GM21576 (cell line): ENCODE results near the gene DNAJA1.
A peak's percentile ranks its signal among the peaks of the same experiment; 100 is the strongest.
"Not testable (repeated sequence)": the region's sequence is repeated elsewhere in the genome, so short reads cannot be mapped to it uniquely, and the experiment has no call there.

Experiments
- ATAC-seq: cut with Tn5 transposase; IDR thresholded peaks from one replicate; pipeline ENCODE4 v1.9.1; 2021; ENCODE audit warnings: mild to moderate bottlenecking, moderate library complexity; ENCODE audit not compliant: unreplicated experiment

The DNAJA1 gene

GRCh38 chr9:33080534-33080933, 55.5 kb downstream of the DNAJA1 start:
- no peak for ATAC-seq

- peak; percentile 40 for ATAC-seq
Observed at GRCh38 chr9:33081128-33081851, 56.2 kb downstream of the DNAJA1 start.

GRCh38 chr9:33082128-33082527, 57.1 kb downstream of the DNAJA1 start:
- ATAC-seq: no peak

DNA sequence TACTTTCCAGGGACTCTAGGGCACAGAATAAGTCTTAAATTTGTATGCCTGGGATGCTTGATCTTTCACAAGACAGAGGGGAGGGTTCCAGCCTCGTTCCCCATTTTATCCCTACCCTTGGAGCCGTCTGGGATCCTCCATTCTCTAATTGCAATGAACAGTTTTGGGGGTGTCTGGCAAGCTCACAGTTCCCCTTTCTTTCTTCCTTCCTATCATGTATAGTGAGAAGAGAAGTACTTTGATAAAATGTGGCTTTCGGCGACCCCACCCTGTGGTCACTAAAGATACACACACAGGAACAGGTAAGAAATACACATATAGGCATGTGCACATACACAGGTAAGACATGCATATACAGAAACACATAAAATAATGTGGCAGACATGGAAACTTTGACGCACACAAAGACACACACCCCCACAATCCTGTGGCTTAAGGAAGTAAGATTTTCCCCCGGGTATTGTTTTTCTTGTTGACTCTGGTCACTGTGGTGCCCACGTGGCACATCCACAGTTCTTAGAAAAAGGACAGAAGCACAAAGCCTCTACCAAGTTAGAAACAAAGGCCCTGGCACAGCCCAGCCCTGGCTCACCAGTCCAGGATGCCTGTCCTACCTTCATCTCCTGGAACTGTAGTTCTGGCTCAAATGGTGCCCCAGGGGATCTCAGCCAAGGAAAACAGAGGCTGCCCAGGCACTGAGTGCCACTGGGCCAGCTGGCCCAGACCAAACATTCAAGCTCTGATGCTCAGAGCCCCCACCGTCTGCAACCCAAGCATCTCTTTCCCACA, 57.7 kb downstream of the DNAJA1 start:
- ATAC-seq: no peak

DNA sequence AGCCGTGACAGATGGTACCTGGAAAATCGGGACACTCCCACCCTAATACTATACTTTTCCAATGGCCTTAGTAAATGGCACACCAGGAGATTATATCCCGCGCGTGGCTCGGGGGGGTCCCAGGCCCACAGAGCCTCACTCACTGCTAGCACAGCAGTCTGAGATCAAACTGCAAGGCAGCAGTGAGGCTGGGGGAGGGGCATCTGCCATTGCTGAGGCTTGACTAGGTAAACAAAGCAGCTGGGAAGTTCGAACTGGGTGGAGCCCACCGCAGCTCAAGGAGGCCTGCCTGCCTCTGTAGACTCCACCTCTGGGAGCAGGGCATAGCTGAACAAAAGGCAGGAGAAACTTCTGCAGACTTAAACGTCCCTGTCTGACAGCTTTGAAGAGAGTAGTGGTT, 60.6 kb downstream of the DNAJA1 start:
- not testable (repeated sequence) for ATAC-seq
